Limb (tissue), 2 donors: Measurements from ENCODE around the gene SYK.
"Not testable (repeated sequence)": the region's sequence is repeated elsewhere in the genome, so short reads cannot be mapped to it uniquely, and the experiment has no call there.

ENCODE experiments used
- DNase-seq, 2 donors: peaks; one replicate each; pipeline ENCODE4 v3.0.0-alpha.2; 2016; ENCODE audit errors: extremely low spot score in 2 of 2

SYK gene

GRCh38 chr9:90795871-90796317 lies 5.7 kb upstream of the SYK start:
- no peak for DNase-seq

- no peak for DNase-seq
Measured at GRCh38 chr9:90799271-90799852, 2.3 kb upstream of the SYK start.

- no peak for DNase-seq
Measured at GRCh38 chr9:90801973-90802322, 329 bp downstream of the SYK start.

DNA sequence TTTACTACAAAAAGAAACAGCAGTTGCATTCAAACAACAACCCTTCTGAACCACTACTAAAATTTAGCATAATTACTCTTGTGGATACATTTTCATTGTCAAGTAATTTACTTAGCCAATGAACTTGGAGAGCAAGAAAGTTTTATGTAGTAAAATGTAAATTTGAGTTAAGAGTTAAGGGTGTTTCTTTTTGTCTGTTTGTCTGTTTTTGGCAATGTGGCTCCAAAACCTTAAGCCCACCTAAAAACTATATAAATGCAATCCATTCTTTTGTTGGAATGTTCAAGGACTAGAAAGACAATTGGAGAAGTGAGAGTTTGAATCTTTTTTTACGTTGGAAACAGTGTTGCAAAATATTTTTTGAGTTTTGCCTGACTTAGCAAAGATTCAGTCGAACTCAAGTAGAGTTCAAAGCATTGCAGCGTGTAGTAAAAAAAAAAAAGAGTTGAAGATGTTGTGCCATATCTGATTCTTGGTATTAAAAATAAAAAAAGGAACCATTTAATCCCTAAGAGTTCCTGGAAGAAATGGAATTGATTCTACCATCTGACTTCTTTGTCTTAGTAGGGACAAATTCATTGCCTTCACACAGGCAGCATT lies 867 bp downstream of the SYK start:
- no peak for DNase-seq

DNA sequence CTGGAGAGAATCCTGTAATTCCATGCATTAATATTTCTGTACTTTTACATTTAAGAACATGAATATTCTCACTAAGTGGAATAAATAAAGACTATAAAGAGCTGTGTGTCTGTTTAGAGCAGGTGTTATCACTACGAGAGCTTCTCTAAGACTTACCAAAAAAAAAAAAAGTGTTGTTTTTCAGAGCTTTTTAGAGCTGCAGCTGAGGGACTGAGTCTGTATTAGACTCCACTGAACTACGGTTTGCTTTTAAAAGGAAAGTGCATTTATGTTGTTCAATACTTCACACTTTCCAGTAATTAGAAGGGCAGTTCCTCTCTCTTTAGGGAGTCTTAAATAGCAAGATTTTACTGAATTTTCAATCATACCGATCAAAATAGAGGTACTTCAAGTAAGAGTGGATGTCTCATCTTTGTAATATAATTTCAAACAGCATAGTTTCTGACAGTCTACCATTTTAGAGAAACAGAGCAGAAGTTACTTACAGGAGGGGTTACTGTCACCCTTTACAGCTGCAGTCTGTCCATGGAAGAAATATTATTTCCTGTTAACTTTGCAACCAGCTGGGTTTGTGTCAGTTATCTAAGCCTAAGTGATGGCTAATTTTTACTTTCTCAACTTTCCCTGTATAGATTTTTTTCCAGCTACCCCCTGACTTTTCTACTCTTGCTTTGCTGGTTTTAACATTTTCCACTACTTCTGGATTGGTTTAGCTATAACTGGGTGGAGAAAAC lies 2.4 kb downstream of the SYK start:
- no peak for DNase-seq

- DNase-seq: peak in 1 of 2 donors; percentile 49
Measured at GRCh38 chr9:90805006-90805996, 3.7 kb downstream of the SYK start.

- DNase-seq: no peak
Measured at GRCh38 chr9:90807006-90807405, 5.4 kb downstream of the SYK start.

- DNase-seq: no peak
Measured at GRCh38 chr9:90808398-90808797, 6.8 kb downstream of the SYK start.

- DNase-seq: no peak
Measured at GRCh38 chr9:90808890-90809685, 7.5 kb downstream of the SYK start.

GRCh38 chr9:90810691-90811090 lies 9.1 kb downstream of the SYK start:
- DNase-seq: no peak

DNA sequence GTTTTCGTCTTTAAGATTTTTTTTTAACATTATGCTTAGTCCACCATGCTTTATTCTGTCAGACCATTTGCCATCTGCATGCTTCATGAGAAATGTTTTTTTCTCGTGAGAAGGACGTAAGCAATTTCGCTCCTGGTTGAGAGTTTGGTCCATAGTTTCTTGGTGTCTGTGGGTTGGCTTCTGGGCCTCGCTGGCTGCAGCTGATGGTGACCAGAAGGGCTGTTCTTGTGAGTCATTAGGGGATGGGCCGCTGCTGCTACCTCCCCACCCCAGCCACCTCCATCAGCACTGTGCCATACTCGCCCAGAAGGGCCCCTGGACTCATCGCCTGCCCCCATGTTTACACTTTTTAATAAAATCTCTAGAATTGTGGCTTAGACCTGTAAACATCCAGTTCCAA lies 11.4 kb downstream of the SYK start:
- DNase-seq: no peak

DNA sequence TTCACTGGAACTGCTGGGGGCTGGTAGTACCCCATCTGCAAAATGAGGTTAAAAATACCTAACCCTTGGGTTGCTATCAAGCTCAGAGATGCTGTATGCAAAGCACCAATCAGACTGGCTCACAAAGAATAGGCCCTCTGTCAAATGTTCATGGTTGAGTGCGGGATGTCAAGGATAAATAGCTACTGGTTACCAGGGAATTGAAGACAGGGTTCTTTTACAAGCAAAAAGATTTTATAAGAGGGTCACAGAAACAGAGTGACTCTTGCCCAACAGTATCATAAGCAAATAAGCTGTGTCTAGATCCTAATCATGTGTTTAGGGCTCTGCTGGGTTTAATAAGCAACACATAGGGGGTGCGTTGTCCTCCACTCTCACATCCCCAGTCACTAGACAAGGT lies 11.9 kb downstream of the SYK start:
- DNase-seq: no peak

DNA sequence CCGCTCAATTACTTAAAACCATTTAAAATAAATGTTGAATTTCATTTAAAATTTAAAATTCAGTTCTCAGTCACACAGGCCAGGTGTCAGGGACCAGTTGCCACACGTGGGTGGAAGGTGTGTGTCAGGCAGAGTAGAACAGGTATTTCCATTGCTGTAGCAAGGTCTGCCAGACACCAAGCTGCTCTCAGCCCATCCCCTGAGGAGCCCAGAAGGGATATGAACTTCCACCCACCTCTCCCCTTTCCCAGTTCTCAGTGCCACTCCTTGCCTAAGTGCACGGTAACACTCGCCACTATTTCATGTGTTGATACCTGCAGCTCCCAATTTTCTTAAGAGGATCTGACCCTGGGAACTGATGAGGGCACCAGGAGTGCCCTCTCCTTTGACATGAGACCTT lies 12.7 kb downstream of the SYK start:
- DNase-seq: no peak

GRCh38 chr9:90815183-90815943 lies 13.7 kb downstream of the SYK start:
- DNase-seq: no peak

GRCh38 chr9:90815944-90816357 lies 14.3 kb downstream of the SYK start:
- DNase-seq: no peak

DNA sequence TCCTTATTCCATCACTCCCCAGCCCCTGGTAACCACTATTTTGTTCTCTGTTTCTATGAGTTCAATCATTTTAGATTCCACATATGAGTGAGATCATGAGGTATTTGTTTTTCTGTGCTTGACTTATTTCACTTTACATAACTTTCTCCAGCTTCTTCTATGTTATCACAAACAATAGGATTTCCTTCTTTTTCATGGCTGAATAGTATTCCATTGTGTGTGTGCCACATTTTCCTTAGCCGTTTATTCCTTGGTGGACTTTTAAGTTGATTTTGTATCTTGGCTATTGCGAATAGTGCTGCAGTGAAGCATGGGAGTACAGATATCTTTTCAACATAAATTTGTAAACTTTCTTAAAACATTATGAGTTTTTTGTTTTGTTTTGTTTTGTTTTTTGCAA lies 15.1 kb downstream of the SYK start:
- DNase-seq: no peak

DNA sequence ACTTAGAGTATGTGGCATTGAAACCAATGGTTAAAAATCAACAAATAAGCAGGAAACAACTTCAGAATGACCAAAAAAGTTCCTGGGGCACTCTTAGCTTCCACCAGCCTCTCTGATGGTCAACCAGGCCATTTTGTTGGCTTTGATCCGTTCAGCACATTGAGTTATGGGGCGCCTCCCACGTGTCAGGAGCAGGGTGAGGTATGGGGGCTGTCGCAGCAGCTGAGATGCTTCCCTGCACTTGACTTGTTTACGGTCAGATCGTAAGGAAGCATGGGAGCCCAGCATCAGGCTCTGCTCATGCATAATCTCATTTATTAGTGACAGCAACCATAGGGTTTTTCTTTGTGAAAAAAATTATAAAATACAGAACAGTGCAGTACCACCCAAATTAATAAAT lies 16.7 kb downstream of the SYK start:
- no peak for DNase-seq

- not testable (repeated sequence) for DNase-seq
Measured at GRCh38 chr9:90820406-90820805, 18.8 kb downstream of the SYK start.

DNA sequence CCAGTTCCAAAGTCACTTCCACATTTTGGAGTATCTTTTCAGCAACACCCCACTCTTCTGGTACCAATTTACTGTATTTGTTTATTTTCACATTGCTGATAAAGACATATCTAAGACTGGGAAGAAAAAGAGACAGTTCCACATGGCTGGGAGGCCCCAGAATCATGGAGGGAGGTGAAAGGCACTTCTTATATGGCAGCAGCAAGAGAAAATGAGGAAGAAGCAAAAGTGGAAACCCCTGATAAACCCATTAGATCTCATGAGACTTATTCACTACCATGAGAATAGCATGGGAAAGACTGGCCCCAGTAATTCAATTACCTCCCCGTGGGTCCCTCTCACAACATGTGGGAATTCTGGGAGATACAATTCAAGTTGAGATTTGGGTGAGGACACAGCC lies 19.6 kb downstream of the SYK start:
- not testable (repeated sequence) for DNase-seq

- DNase-seq: no peak
Measured at GRCh38 chr9:90821697-90822096, 20.1 kb downstream of the SYK start.
